Activated CD4-positive, alpha-beta memory T cell treated with anti-CD3 and anti-CD28 coated beads, Interleukin-2, amount 10 ng/mL, durations not matched to agents 7 days and 5 days (primary cell): ENCODE data around the gene OBP2A. TPM values are rescaled to one million over a fixed set of nuclear protein-coding genes. Genes with fewer than 3 reads are reported as not detected.

Experiments used
- total RNA-seq, 2 experiments: library from RNA; stranded (reverse); gene quantifications; one replicate each; pipeline ENCODE4 v1.2.3, GENCODE V29; 2021

OBP2A gene
- total RNA-seq, 2 experiments from 2014 or later: not detected

Other genes starting within 250 kb of the OBP2A start
- gene PPP1R26, start 66.3 kb upstream of the OBP2A start, total RNA-seq: 1 to 10 TPM; 2.9 to 4.7 TPM
- gene MRPS2, start 45.4 kb upstream of the OBP2A start, total RNA-seq: 10 to 100 TPM; 33.8 to 37.5 TPM
- gene LCN1, start 24.7 kb upstream of the OBP2A start, total RNA-seq: not detected
- not detected for gene PAEP, start 15.6 kb downstream of the OBP2A start, total RNA-seq
- not detected for gene GLT6D1, start 93.4 kb downstream of the OBP2A start, total RNA-seq
- gene LCN9, start 117.2 kb downstream of the OBP2A start, total RNA-seq: not detected
- gene SOHLH1, start 153.4 kb downstream of the OBP2A start, total RNA-seq: not detected
- gene KCNT1, start 156.1 kb downstream of the OBP2A start, total RNA-seq: under 1 TPM in 1 of 2 experiments, not detected in 1; 0.08 TPM